ENCODE results near the gene PDIA2.

The PDIA2 gene

DNA sequence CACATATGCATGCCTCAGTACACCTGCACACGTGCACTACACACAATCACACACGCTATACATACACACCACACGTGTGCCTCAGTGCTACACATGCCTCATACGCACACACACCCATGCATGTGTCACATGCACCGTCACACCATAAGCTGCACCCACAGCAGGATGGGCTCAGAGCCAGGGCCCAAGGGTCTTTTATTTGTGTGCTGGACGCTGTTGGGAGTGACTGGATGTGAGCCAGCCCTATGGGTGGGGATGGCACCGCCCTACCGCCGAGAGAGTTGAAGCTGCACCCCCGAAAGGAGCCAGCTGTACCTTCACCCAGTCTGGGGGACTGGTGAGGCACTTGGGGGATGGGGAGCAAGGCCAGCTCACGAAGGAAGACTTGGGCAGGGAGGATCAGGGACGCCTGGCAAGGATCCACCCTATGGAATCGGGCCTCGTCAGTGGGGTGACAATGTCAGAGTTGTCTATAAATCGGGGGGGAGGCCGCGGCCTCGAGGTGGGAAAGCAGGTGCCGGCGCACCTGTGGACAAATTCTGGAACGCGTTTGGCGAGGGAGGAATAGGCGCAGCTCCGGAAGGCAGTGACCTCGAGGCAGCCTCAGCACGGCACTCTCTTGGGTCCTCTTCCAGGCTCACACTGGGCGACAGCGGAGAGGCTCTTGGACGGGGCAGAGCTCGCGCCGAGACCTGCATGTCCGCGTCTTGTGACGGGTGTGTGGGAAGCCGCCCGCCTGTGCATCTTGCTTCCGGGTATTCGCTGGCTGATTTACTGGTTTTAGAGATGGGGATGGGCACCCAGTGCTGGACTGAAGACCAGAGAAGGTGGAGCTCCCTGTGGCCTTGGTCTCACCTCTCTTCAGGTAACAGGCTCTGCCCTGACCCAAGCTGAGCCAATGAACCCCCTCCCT, 14.6 kb upstream of the PDIA2 start:
- Histone ChIP-seq H3K4me1 (no peaks in the 10 kb centered on the region), H3K4me3 (no peak overlapping the region), H3K27me3 (peaks cover 0 to 5% of the 10 kb centered on the region in 2 donors), H3K9me3 (no peaks in the 10 kb centered on the region), H3K27ac (no peak overlapping the region), H3K36me3 (peaks cover 13 to 24% (median 17%) of the 10 kb centered on the region in 3 donors)
- DNase-seq, result no peak
- TF ChIP-seq, protein P1, sequence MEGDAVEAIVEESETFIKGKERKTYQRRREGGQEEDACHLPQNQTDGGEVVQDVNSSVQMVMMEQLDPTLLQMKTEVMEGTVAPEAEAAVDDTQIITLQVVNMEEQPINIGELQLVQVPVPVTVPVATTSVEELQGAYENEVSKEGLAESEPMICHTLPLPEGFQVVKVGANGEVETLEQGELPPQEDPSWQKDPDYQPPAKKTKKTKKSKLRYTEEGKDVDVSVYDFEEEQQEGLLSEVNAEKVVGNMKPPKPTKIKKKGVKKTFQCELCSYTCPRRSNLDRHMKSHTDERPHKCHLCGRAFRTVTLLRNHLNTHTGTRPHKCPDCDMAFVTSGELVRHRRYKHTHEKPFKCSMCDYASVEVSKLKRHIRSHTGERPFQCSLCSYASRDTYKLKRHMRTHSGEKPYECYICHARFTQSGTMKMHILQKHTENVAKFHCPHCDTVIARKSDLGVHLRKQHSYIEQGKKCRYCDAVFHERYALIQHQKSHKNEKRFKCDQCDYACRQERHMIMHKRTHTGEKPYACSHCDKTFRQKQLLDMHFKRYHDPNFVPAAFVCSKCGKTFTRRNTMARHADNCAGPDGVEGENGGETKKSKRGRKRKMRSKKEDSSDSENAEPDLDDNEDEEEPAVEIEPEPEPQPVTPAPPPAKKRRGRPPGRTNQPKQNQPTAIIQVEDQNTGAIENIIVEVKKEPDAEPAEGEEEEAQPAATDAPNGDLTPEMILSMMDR (IDR thresholded peaks at IDR 0.05), result no peak
- intact Hi-C loops (cut with DNase I; ENCODE audit: low total_unique reads), result no loop called here

DNA sequence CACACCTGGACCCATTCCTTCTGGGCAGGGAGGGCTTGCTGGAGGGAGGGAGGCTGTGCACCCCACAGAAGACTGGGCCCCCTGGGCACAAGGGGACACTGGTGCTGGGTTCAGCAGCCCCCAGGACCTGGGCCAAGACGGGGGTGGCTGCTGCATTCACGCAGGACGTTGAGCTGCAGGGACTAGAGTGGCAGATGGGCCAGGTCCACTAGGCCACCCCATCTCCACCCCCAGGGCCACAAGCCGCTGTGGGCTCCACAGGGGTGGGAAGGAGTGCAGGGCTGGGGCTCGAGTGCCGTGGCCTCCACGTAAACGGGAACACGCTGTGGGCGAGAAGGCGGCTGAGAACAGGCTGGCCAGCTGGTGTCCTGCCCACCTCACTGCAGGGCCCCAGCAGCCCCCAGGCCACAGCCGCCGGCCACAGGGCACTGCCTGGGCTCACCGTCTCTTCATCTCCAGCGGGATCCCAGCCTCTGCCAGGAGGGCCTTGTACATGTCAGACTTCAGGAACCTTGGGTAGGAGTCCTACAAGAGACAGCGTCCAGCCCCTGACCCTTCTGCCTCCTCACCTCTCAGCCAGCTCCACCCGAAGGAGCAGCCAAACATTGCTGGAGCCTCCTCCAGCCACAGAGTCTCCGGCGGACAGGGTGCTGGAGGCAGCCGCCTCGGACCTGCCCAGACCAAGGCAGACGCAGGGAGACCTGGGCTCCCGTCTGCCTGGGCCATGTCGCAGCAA, 13.7 kb upstream of the PDIA2 start:
- Histone ChIP-seq H3K4me3 (no peak overlapping the region), H3K4me1 (no peaks in the 10 kb centered on the region), H3K9me3 (no peaks in the 10 kb centered on the region), H3K27me3 (peaks cover 0 to 13% of the 10 kb centered on the region in 2 donors), H3K36me3 (peaks cover 7 to 16% (median 8%) of the 10 kb centered on the region in 3 donors), H3K27ac (no peak overlapping the region)
- intact Hi-C loops (cut with DNase I; ENCODE audit: low total_unique reads), result no loop called here
- no peak for DNase-seq
- TF ChIP-seq, protein P1 (IDR thresholded peaks at IDR 0.05), result no peak

DNA sequence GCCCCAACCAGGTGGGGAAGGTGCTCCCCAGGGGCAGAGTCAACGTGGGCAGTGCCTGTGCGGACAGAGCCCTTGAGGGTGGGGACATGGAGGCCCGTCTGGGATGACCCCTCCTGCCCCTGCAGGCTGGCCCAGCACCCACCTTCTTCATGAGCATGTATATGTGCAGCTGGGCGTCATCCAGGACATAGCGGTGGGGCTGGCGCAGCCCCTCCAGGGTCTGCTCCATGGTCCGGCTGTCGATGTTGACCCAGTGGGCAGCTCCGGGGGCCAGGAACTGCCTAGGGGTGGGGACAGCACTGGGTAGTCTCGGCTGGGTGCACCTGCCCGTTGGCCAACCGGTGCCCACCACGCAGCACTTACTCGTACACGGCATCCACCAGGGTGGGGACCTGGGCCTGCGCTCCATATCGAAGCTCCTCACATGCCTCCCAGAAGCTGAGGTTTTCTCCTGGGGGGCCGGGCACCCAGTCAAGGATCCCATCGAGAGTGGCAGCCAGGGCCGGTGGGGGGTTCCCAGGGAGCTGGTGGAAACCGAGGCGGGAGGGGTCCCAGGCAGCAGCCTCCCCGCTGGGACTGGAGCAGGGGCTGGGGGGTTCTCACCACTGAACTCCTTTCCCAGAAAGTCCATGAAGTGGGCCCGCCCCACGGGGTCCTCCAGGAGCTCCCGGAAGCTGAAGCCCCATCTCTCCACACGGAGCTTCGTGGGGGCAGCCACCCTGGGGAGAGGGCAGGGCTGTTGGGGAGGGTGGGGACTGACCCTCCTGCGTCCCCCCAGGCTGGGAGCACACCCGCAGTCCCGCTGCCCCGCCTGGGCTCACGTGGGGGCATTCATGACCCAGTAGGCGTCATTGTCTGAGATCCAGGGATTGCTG, 12.3 kb upstream of the PDIA2 start:
- no peak overlapping the region for H3K27ac ChIP-seq
- TF ChIP-seq, protein P1 (IDR thresholded peaks at IDR 0.05), result no peak
- intact Hi-C loops (cut with DNase I; ENCODE audit: low total_unique reads), result no loop called here
- no peak for DNase-seq
- H3K4me1 ChIP-seq, result peaks cover 0 to 10% (median 9%) of the 10 kb centered on the region in 4 donors
- peaks cover 0 to 2% (median 0%) of the 10 kb centered on the region in 3 donors for H3K36me3 ChIP-seq
- H3K9me3 ChIP-seq, result no peaks in the 10 kb centered on the region
- H3K27me3 ChIP-seq, result peaks cover 0 to 27% of the 10 kb centered on the region in 2 donors
- no peak overlapping the region for H3K4me3 ChIP-seq

DNA sequence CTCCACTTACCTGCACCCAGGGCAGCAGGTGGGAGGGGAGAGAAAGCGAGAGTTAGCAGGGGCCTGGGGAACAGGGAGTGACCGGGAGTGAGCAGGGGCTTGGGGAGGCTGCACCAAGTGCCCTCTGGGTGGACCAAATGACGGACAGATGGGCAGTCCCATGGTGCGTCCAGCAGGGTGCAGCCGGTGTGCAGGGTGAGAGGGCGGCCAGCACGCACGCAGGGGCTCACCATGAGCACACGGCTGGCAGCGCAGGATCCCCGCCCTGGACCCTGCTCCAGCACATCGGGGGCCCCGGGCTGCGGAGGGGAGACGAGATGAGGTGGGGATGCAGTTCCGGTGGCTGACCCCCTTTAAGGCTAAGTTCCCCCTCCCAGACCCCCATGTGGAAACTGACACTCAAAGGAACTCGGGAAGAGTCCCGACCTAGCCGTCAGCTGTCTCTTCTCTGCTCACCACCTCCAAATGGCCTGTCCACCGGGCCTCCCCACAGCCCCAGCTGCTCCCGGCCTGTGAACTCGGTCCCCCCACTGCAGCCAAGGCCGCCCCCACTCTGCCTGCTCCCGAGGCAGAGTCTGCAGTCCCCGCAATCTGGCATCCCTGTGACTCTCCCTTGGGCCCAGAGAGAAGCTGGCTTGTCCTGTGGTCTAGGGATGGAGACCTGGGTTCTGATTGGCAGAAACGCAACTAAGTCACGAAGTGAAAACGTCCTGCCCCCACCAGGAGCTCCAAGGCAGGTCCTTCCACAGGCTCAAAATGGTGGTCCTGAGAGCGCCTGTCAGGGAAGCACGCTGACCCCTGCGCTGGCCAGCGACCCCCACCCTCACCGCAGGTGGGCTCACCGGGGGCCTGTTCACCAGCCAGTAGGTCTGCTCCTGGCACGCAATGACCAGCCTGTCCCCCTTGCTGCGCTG, 10.1 kb upstream of the PDIA2 start:
- H3K36me3 ChIP-seq, result no peaks in the 10 kb centered on the region
- no peaks in the 10 kb centered on the region for H3K9me3 ChIP-seq
- TF ChIP-seq, protein P1 (IDR thresholded peaks at IDR 0.05), result no peak
- DNase-seq, result no peak
- H3K27me3 ChIP-seq, result peaks cover 0 to 37% of the 10 kb centered on the region in 2 donors
- peaks cover 0 to 17% (median 13%) of the 10 kb centered on the region in 4 donors for H3K4me1 ChIP-seq
- intact Hi-C loops (cut with DNase I; ENCODE audit: low total_unique reads), result no loop called here
- H3K4me3 ChIP-seq, result no peak overlapping the region
- H3K27ac ChIP-seq, result no peak overlapping the region

Measured in tibial artery (tissue), 4 donors.